Measurements from ENCODE around the gene PDIA5. TPM values are rescaled to one million over a fixed set of nuclear protein-coding genes. Genes with fewer than 3 reads are reported as not detected.

The PDIA5 gene
- total RNA-seq, 2 donors from 2014 or later = 9.0 to 15.5 TPM

- intact Hi-C loops (cut with DNase I) = no loop called here
- DNase-seq = no peak
- peak in 1 of 2 donors; percentile 9 for ATAC-seq
Observed at GRCh38 chr3:123152687-123153086, 85.9 kb downstream of the PDIA5 start.

GRCh38 chr3:123153125-123154019 is 86.5 kb downstream of the PDIA5 start:
- DNase-seq = no peak
- intact Hi-C loops (cut with DNase I) = no loop called here
- ATAC-seq = no peak

- ATAC-seq (no peak), DNase-seq (no peak)
- intact Hi-C loops (cut with DNase I) = no loop called here
Observed at GRCh38 chr3:123154020-123154985, 87.5 kb downstream of the PDIA5 start.

GRCh38 chr3:123155471-123156011 is 88.7 kb downstream of the PDIA5 start:
- DNase-seq = no peak
- intact Hi-C loops (cut with DNase I) = no loop called here
- no peak for ATAC-seq

GRCh38 chr3:123156276-123156995 is 89.6 kb downstream of the PDIA5 start:
- intact Hi-C loops (cut with DNase I) = no loop called here
- no peak for ATAC-seq
- no peak for DNase-seq

GRCh38 chr3:123157209-123157597 is 90.4 kb downstream of the PDIA5 start:
- ATAC-seq (peak in 1 of 2 donors; percentile 32), DNase-seq (no peak)
- intact Hi-C loops (cut with DNase I) = no loop called here

GRCh38 chr3:123157598-123158287 is 90.9 kb downstream of the PDIA5 start:
- no peak for DNase-seq
- peak; percentile 35 to 65 for ATAC-seq

GRCh38 chr3:123158330-123158729 is 91.5 kb downstream of the PDIA5 start:
- intact Hi-C loops (cut with DNase I) = no loop called here
- ATAC-seq = no peak
- DNase-seq = no peak

More at GRCh38 chr3:123157598-123158287, 90.9 kb downstream of the PDIA5 start:
- intact Hi-C loops (cut with DNase I) = no loop called here

- DNase-seq (no peak), ATAC-seq (no peak)
- intact Hi-C loops (cut with DNase I) = no loop called here
Observed at GRCh38 chr3:123158899-123159390, 92.1 kb downstream of the PDIA5 start.

GRCh38 chr3:123159926-123160635 is 93.3 kb downstream of the PDIA5 start:
- intact Hi-C loops (cut with DNase I) = no loop called here
- ATAC-seq = no peak

GRCh38 chr3:123161167-123161566 is 94.3 kb downstream of the PDIA5 start:
- ATAC-seq (no peak), DNase-seq (no peak)
- intact Hi-C loops (cut with DNase I) = no loop called here

More at GRCh38 chr3:123159926-123160635, 93.3 kb downstream of the PDIA5 start:
- no peak for DNase-seq

GRCh38 chr3:123163141-123163540 is 96.3 kb downstream of the PDIA5 start:
- intact Hi-C loops (cut with DNase I) = no loop called here
- DNase-seq (no peak), ATAC-seq (no peak)

- intact Hi-C loops (cut with DNase I) = no loop called here
- no peak for DNase-seq
- no peak for ATAC-seq
Observed at GRCh38 chr3:123165163-123165562, 98.3 kb downstream of the PDIA5 start.

- ATAC-seq (no peak), DNase-seq (no peak)
- intact Hi-C loops (cut with DNase I) = no loop called here
Observed at GRCh38 chr3:123167686-123168085, 100.9 kb downstream of the PDIA5 start.

GRCh38 chr3:123168122-123168521 is 101.3 kb downstream of the PDIA5 start:
- DNase-seq = no peak
- intact Hi-C loops (cut with DNase I) = no loop called here
- ATAC-seq = no peak

GRCh38 chr3:123168605-123169004 is 101.8 kb downstream of the PDIA5 start:
- no peak for DNase-seq
- intact Hi-C loops (cut with DNase I) = no loop called here
- no peak for ATAC-seq

- DNase-seq (no peak), ATAC-seq (no peak)
- intact Hi-C loops (cut with DNase I) = no loop called here
Observed at GRCh38 chr3:123169492-123169929, 102.7 kb downstream of the PDIA5 start.

- DNase-seq = no peak
- intact Hi-C loops (cut with DNase I) = no loop called here
- no peak for ATAC-seq
Observed at GRCh38 chr3:123169930-123170329, 103.1 kb downstream of the PDIA5 start.

Measured in left cardiac atrium (tissue), 4 donors.